HEK293 (cell line): ENCODE data around the gene BANF2.

Source experiments
- CTCF ChIA-PET: fragments of 350-600 bp; formaldehyde crosslinking; extraction: SDS; loops from one replicate; lab custom pipeline; 2021; ENCODE audit warnings: antibody characterized with exemption; lab: Yijun Ruan, JAX
- POLR2A ChIA-PET: fragments of 300-600 bp; formaldehyde crosslinking; extraction: SDS; loops from one replicate; lab custom pipeline; 2020; ENCODE audit warnings: antibody characterized with exemption, inconsistent platforms; lab: Yijun Ruan, JAX
- H3K27ac ChIP-seq: fragments of 200-500 bp; sonication (Bioruptor generic); 2 replicates; pipeline ENCODE4 v1.5.1; 2014; ENCODE audit warnings: low read depth, low read length, control low read depth, inconsistent platforms; ENCODE audit errors: extremely low read depth
- H3K36me3 ChIP-seq, 2 experiments: fragments of 200-500 bp in 1 of 2; sonication (Bioruptor generic) in 1 of 2; 1 replicate in 1 of 2; 2 replicates in 1 of 2; pipeline ENCODE4 v1.5.1; 2014 to 2017; ENCODE audit warnings: inconsistent platforms in 2 of 2, low read length in 2 of 2; ENCODE audit not compliant: control insufficient read depth in 2 of 2, insufficient read depth in 1 of 2
- H3K4me1 ChIP-seq: fragments of 200-500 bp; sonication (Bioruptor generic); 2 replicates; pipeline ENCODE4 v1.5.1; 2014; ENCODE audit warnings: mild to moderate bottlenecking, low read length, inconsistent platforms; ENCODE audit not compliant: control insufficient read depth, insufficient read depth
- H3K4me3 ChIP-seq: 2 replicates; pipeline ENCODE4 v1.5.1; 2011; ENCODE audit warnings: low read depth, mild to moderate bottlenecking, control low read depth, low read length, moderate library complexity
- H3K9me3 ChIP-seq: fragments of 200-500 bp; sonication (Bioruptor generic); 2 replicates; pipeline ENCODE4 v1.5.1; 2014; ENCODE audit warnings: low read depth, low read length, inconsistent platforms; ENCODE audit not compliant: control insufficient read depth, insufficient read depth
- GLIS1 ChIP-seq: fragments of 450-650 bp; formaldehyde crosslinking; IDR thresholded peaks from 2 replicates; pipeline ENCODE4 v1.5.1; 2016; ENCODE audit warnings: missing biosample characterization, missing genetic modification characterization
- SCRT1 ChIP-seq: fragments of 450-650 bp; formaldehyde crosslinking; IDR thresholded peaks from 2 replicates; pipeline ENCODE4 v1.5.1; 2016; ENCODE audit warnings: missing biosample characterization, missing genetic modification characterization, borderline replicate concordance
- ZBTB20 ChIP-seq: fragments of 450-650 bp; formaldehyde crosslinking; IDR thresholded peaks from 2 replicates; pipeline ENCODE4 v1.5.1; 2016; ENCODE audit warnings: missing biosample characterization, missing genetic modification characterization
- ZNF10 ChIP-seq: fragments of 450-650 bp; formaldehyde crosslinking; IDR thresholded peaks from 2 replicates; pipeline ENCODE4 v1.5.1; 2017; ENCODE audit warnings: missing biosample characterization, missing genetic modification characterization
- ZNF132 ChIP-seq: fragments of 450-650 bp; formaldehyde crosslinking; IDR thresholded peaks from 2 replicates; pipeline ENCODE4 v1.5.1; 2017; ENCODE audit warnings: missing biosample characterization, missing genetic modification characterization, borderline replicate concordance
- ZNF138 ChIP-seq: fragments of 450-650 bp; formaldehyde crosslinking; IDR thresholded peaks from 2 replicates; pipeline ENCODE4 v1.5.1; 2016; ENCODE audit warnings: missing biosample characterization, missing genetic modification characterization, borderline replicate concordance
- ZNF174 ChIP-seq: fragments of 450-650 bp; formaldehyde crosslinking; IDR thresholded peaks from 2 replicates; pipeline ENCODE4 v1.5.0; 2017; ENCODE audit warnings: missing biosample characterization, mild to moderate bottlenecking, missing genetic modification characterization
- ZNF18 ChIP-seq: fragments of 450-650 bp; formaldehyde crosslinking; IDR thresholded peaks from 2 replicates; pipeline ENCODE4 v1.5.1; 2016; ENCODE audit warnings: missing biosample characterization, missing genetic modification characterization
- ZNF184 ChIP-seq: fragments of 450-650 bp; IDR thresholded peaks from 2 replicates; pipeline ENCODE4 v1.5.1; 2018; ENCODE audit warnings: missing biosample characterization, mild to moderate bottlenecking, missing genetic modification characterization
- ZNF2 ChIP-seq: fragments of 450-650 bp; formaldehyde crosslinking; IDR thresholded peaks from 2 replicates; pipeline ENCODE4 v1.5.1; 2016; ENCODE audit warnings: missing biosample characterization, missing genetic modification characterization
- ZNF211 ChIP-seq: fragments of 450-650 bp; formaldehyde crosslinking; IDR thresholded peaks from 2 replicates; pipeline ENCODE4 v1.5.1; 2016; ENCODE audit warnings: low read depth, missing biosample characterization, missing genetic modification characterization
- ZNF350 ChIP-seq: fragments of 450-650 bp; formaldehyde crosslinking; IDR thresholded peaks from 2 replicates; pipeline ENCODE4 v1.5.0; 2017; ENCODE audit warnings: missing biosample characterization, mild to moderate bottlenecking, missing genetic modification characterization
- ZNF571 ChIP-seq: fragments of 450-650 bp; formaldehyde crosslinking; IDR thresholded peaks from 2 replicates; pipeline ENCODE4 v1.5.0; 2017; ENCODE audit warnings: missing biosample characterization, missing genetic modification characterization
- ZNF660 ChIP-seq: fragments of 450-650 bp; IDR thresholded peaks from 2 replicates; pipeline ENCODE4 v1.5.1; 2018; ENCODE audit warnings: missing biosample characterization, mild to moderate bottlenecking, missing genetic modification characterization
- ZNF664 ChIP-seq: fragments of 450-650 bp; formaldehyde crosslinking; IDR thresholded peaks from 2 replicates; pipeline ENCODE4 v1.5.1; 2016; ENCODE audit warnings: missing biosample characterization, missing genetic modification characterization
- ZXDB ChIP-seq: fragments of 450-650 bp; formaldehyde crosslinking; IDR thresholded peaks from 2 replicates; pipeline ENCODE4 v1.5.1; 2016; ENCODE audit warnings: missing biosample characterization, missing genetic modification characterization
- TF ChIP-seq, protein P1 (sequence below): fragments of 450-650 bp; formaldehyde crosslinking; IDR thresholded peaks from 2 replicates; pipeline ENCODE4 v1.5.1; 2016; ENCODE audit warnings: missing biosample characterization, missing genetic modification characterization

The BANF2 gene

DNA sequence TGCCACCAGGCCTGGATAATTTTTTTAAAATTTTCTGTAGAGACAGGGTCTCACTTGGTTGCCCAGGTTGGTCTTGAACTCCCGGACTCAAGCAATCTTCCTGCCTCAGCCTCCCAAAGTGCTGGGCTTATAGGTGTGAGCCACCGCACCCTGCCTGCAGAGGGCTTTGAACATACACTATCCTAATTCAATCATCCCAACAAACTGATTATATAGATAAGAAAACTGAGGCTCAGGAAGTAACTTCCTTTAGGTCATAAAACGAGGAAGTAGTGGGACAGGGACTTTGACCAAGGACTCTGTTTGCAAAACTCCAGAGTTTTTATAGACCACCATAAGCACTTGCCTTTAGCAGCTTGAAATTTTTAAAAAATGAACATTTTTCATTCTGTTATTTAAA lies 5.0 kb upstream of the BANF2 start:
- no peak overlapping the region for H3K4me3 ChIP-seq
- CTCF ChIA-PET: interaction anchor here (0.9 kb wide), 2 partner anchors 46 to 262 kb away, joined by 3 read pairs; no protein-coding TSS in a partner anchor
- H3K4me1 ChIP-seq: no peaks in the 10 kb centered on the region
- no peaks in the 10 kb centered on the region for H3K36me3 ChIP-seq
- TF ChIP-seq ZNF18 (tag by site-specific recombination) (no peak), ZNF664 (tag by site-specific recombination) (no peak), ZNF174 (tag by site-specific recombination) (no peak), ZXDB (no peak), ZNF211 (no peak), ZNF350 (tag by site-specific recombination) (no peak)
- TF ChIP-seq, all 188 proteins: peak for 0
- POLR2A ChIA-PET: no interaction called here
- Histone ChIP-seq H3K9me3 (peaks cover 2% of the 10 kb centered on the region; the same call in 1 of the 2 replicates), H3K27ac (no peak overlapping the region)

DNA sequence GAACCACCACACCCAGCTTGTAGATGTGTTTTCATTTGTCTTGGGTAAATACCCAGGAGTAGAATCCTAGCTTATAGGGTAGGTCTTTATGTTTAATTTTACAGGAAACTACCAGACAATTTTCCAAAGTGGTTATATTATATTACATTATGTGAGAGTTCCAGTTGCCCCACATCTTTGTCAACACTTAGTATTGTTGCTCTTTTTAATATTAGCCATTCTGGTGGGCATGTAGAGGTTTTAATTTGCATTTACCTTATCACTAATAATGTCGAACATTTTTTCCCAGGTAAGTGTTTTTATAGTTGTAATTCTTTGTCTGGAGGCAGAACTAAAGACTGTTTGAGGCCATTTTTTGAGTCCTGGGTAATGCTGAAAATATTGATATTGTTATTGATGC lies 3.5 kb upstream of the BANF2 start:
- CTCF ChIA-PET: interaction anchor here (0.7 to 2.0 kb wide), 2 partner anchors 14 to 242 kb away, joined by 3 to 10 read pairs; partner anchors contain the start of gene RRBP1
- Histone ChIP-seq H3K4me3 (no peak overlapping the region), H3K9me3 (no peaks in the 10 kb centered on the region), H3K27ac (no peak overlapping the region), H3K36me3 (no peaks in the 10 kb centered on the region), H3K4me1 (no peaks in the 10 kb centered on the region)
- TF ChIP-seq ZNF184 (tag by site-specific recombination): peak; percentile 94
- no peak for TF ChIP-seq ZNF571
- POLR2A ChIA-PET: no interaction called here

GRCh38 chr20:17697171-17697570 lies 2.6 kb upstream of the BANF2 start:
- Histone ChIP-seq H3K4me3 (no peak overlapping the region), H3K27ac (no peak overlapping the region), H3K4me1 (no peaks in the 10 kb centered on the region), H3K36me3 (no peaks in the 10 kb centered on the region), H3K9me3 (no peaks in the 10 kb centered on the region)
- POLR2A ChIA-PET: no interaction called here
- CTCF ChIA-PET: interaction anchor here (0.7 to 2.0 kb wide), 3 partner anchors 15 to 266 kb away, joined by 3 to 10 read pairs (median 3); partner anchors contain the start of gene RRBP1
- TF ChIP-seq, protein P1, sequence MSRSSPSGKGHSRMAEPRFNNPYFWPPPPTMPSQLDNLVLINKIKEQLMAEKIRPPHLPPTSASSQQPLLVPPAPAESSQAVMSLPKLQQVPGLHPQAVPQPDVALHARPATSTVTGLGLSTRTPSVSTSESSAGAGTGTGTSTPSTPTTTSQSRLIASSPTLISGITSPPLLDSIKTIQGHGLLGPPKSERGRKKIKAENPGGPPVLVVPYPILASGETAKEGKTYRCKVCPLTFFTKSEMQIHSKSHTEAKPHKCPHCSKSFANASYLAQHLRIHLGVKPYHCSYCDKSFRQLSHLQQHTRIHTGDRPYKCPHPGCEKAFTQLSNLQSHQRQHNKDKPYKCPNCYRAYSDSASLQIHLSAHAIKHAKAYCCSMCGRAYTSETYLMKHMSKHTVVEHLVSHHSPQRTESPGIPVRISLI: no peak
- TF ChIP-seq GLIS1 (tag by site-specific recombination) (peak; percentile 32; the same call in 1 of the 2 replicates), ZNF132 (no peak), ZBTB20 (no peak), ZNF2 (tag by site-specific recombination) (no peak), ZNF138 (tag by site-specific recombination) (no peak)

DNA sequence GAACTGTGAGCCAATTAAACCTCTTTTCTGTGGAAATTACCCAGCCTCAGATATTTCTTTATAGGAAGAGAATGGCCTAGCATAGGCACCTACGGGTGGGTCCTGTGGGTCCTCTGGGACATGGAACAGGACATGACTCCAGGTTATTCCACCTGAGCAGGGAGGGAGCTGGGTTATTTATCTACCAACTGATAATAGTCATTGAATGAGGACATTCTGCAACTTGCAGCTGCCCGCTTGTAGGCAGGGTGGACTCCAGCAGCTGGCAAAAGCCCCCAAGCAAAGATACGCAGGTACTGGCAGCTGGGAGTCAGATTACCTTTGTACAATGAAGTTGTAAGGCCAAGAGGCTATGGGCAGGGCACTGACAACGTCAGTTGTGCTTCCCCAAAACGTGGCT lies 1.4 kb upstream of the BANF2 start:
- H3K4me3 ChIP-seq: no peak overlapping the region
- TF ChIP-seq SCRT1 (tag by site-specific recombination) (no peak), ZNF660 (tag by site-specific recombination) (no peak), ZNF10 (tag by site-specific recombination) (no peak)
- H3K4me1 ChIP-seq: no peaks in the 10 kb centered on the region
- ChIA-PET CTCF (interaction anchor here (0.7 to 1.5 kb wide), 2 partner anchors 12 to 16 kb away, joined by 3 read pairs; partner anchors contain the start of gene RRBP1), POLR2A (no interaction called here)
- no peaks in the 10 kb centered on the region for H3K9me3 ChIP-seq
- no peaks in the 10 kb centered on the region for H3K36me3 ChIP-seq
- no peak overlapping the region for H3K27ac ChIP-seq
